ENCODE results near the gene RPS6KL1. TPM values are rescaled to one million over a fixed set of nuclear protein-coding genes. Genes with fewer than 3 reads are reported as not detected.

The RPS6KL1 gene
- total RNA-seq, 1 donor from 2014 or later, result 0.97 TPM

GRCh38 chr14:74875941-74876913, 46.8 kb downstream of the RPS6KL1 start, which contains the start of gene PROX2:
Gene PROX2, minus strand, starts transcription at chr14:74876145. Its CDS starts 12,311 bp downstream, at chr14:74863834.
- H3K27ac Mint-ChIP-seq (ENCODE audit: unreplicated experiment), result no peak within 1 kb of the TSS
- peaks cover 2% of the 10 kb centered on the region for H3K36me3 Mint-ChIP-seq (ENCODE audit: unreplicated experiment)
- H3K9me3 Mint-ChIP-seq (ENCODE audit: unreplicated experiment), result no peaks in the 10 kb centered on the region
- H3K4me3 Mint-ChIP-seq (ENCODE audit: unreplicated experiment), result no peak within 1 kb of the TSS
- DNase-seq (ENCODE audit: extremely low spot score, unreplicated experiment), result no peak
- TF ChIP-seq, protein P1, sequence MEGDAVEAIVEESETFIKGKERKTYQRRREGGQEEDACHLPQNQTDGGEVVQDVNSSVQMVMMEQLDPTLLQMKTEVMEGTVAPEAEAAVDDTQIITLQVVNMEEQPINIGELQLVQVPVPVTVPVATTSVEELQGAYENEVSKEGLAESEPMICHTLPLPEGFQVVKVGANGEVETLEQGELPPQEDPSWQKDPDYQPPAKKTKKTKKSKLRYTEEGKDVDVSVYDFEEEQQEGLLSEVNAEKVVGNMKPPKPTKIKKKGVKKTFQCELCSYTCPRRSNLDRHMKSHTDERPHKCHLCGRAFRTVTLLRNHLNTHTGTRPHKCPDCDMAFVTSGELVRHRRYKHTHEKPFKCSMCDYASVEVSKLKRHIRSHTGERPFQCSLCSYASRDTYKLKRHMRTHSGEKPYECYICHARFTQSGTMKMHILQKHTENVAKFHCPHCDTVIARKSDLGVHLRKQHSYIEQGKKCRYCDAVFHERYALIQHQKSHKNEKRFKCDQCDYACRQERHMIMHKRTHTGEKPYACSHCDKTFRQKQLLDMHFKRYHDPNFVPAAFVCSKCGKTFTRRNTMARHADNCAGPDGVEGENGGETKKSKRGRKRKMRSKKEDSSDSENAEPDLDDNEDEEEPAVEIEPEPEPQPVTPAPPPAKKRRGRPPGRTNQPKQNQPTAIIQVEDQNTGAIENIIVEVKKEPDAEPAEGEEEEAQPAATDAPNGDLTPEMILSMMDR (IDR thresholded peaks at IDR 0.05), result no peak
- H3K4me1 Mint-ChIP-seq (ENCODE audit: unreplicated experiment), result peaks cover 5% of the 10 kb centered on the region
- no peaks in the 10 kb centered on the region for H3K27me3 Mint-ChIP-seq (ENCODE audit: unreplicated experiment)

DNA sequence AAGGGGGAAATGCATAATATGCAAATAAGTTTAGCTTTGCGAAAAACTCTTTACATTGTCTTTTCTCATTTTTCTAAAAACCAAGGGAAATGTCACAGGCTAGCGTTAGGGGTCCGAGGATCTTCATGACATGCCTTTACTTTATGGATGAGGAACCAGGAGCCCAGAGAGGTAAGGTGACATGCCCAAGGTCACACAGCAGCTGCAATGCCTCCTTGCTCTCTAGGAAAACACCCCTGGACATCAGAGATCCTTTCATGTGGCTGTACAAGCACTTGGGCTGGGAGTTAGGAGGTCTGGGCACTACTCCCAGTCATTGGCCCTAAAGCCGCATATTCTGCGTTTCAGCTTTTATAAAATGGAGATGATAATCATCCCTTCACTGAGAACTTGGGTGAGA, 47.9 kb downstream of the RPS6KL1 start:
- Mint-ChIP-seq H3K4me3 (ENCODE audit: unreplicated experiment) (no peak overlapping the region), H3K27ac (ENCODE audit: unreplicated experiment) (no peak overlapping the region), H3K27me3 (ENCODE audit: unreplicated experiment) (no peaks in the 10 kb centered on the region), H3K9me3 (ENCODE audit: unreplicated experiment) (no peaks in the 10 kb centered on the region), H3K36me3 (ENCODE audit: unreplicated experiment) (peaks cover 2% of the 10 kb centered on the region), H3K4me1 (ENCODE audit: unreplicated experiment) (no peaks in the 10 kb centered on the region)
- DNase-seq (ENCODE audit: extremely low spot score, unreplicated experiment), result no peak
- TF ChIP-seq, protein P1 (IDR thresholded peaks at IDR 0.05), result no peak

GRCh38 chr14:74871819-74872218, 51.2 kb downstream of the RPS6KL1 start:
- H3K9me3 Mint-ChIP-seq (ENCODE audit: unreplicated experiment), result no peaks in the 10 kb centered on the region
- H3K36me3 Mint-ChIP-seq (ENCODE audit: unreplicated experiment), result peaks cover 2% of the 10 kb centered on the region
- DNase-seq (ENCODE audit: extremely low spot score, unreplicated experiment), result no peak
- H3K27ac Mint-ChIP-seq (ENCODE audit: unreplicated experiment), result no peak overlapping the region
- no peak overlapping the region for H3K4me3 Mint-ChIP-seq (ENCODE audit: unreplicated experiment)
- H3K4me1 Mint-ChIP-seq (ENCODE audit: unreplicated experiment), result peaks cover 7% of the 10 kb centered on the region
- peaks cover 7% of the 10 kb centered on the region for H3K27me3 Mint-ChIP-seq (ENCODE audit: unreplicated experiment)
- TF ChIP-seq, protein P1 (IDR thresholded peaks at IDR 0.05), result no peak

GRCh38 chr14:74868739-74869138, 54.3 kb downstream of the RPS6KL1 start:
- no peak overlapping the region for H3K4me3 Mint-ChIP-seq (ENCODE audit: unreplicated experiment)
- no peak for DNase-seq (ENCODE audit: extremely low spot score, unreplicated experiment)
- TF ChIP-seq, protein P1 (IDR thresholded peaks at IDR 0.05), result no peak
- H3K27ac Mint-ChIP-seq (ENCODE audit: unreplicated experiment), result no peak overlapping the region
- H3K27me3 Mint-ChIP-seq (ENCODE audit: unreplicated experiment), result peaks cover 19% of the 10 kb centered on the region
- peaks cover 2% of the 10 kb centered on the region for H3K36me3 Mint-ChIP-seq (ENCODE audit: unreplicated experiment)
- peaks cover 7% of the 10 kb centered on the region for H3K4me1 Mint-ChIP-seq (ENCODE audit: unreplicated experiment)
- H3K9me3 Mint-ChIP-seq (ENCODE audit: unreplicated experiment), result no peaks in the 10 kb centered on the region

GRCh38 chr14:74867673-74868072, 55.4 kb downstream of the RPS6KL1 start:
- H3K4me1 Mint-ChIP-seq (ENCODE audit: unreplicated experiment), result peaks cover 7% of the 10 kb centered on the region
- H3K27ac Mint-ChIP-seq (ENCODE audit: unreplicated experiment), result no peak overlapping the region
- no peak overlapping the region for H3K4me3 Mint-ChIP-seq (ENCODE audit: unreplicated experiment)
- no peaks in the 10 kb centered on the region for H3K9me3 Mint-ChIP-seq (ENCODE audit: unreplicated experiment)
- peaks cover 19% of the 10 kb centered on the region for H3K27me3 Mint-ChIP-seq (ENCODE audit: unreplicated experiment)
- peaks cover 2% of the 10 kb centered on the region for H3K36me3 Mint-ChIP-seq (ENCODE audit: unreplicated experiment)
- no peak for DNase-seq (ENCODE audit: extremely low spot score, unreplicated experiment)
- TF ChIP-seq, protein P1 (IDR thresholded peaks at IDR 0.05), result no peak
